Neutrophil (primary cell): ENCODE measurements around the gene RRP8.

Source experiments
- H3K27ac ChIP-seq: fragments of 200-600 bp; sonication (generic); 2 replicates; pipeline ENCODE4 v1.5.1; 2016; ENCODE audit warnings: mild to moderate bottlenecking, moderate library complexity
- H3K27me3 ChIP-seq: fragments of 200-600 bp; sonication (generic); 2 replicates; pipeline ENCODE4 v1.6.0; 2016; ENCODE audit warnings: mild to moderate bottlenecking
- H3K36me3 ChIP-seq: fragments of 200-600 bp; sonication (generic); 2 replicates; pipeline ENCODE4 v1.5.1; 2017
- H3K4me1 ChIP-seq, 2 experiments: fragments of 200-600 bp in 1 of 2; sonication (generic) in 1 of 2; 1 replicate in 1 of 2; 2 replicates in 1 of 2; pipeline versions ENCODE4 v1.5.1 to v1.6.1; 2013 to 2016; ENCODE audit warnings: low read depth in 1 of 2, low read length in 1 of 2, mild to moderate bottlenecking in 1 of 2, moderate library complexity in 1 of 2; ENCODE audit not compliant: control insufficient read depth in 1 of 2, insufficient read depth in 1 of 2
- H3K4me3 ChIP-seq, 2 experiments: fragments of 200-600 bp in 1 of 2; sonication (generic) in 1 of 2; 1 replicate in 1 of 2; 2 replicates in 1 of 2; pipeline ENCODE4 v1.5.1; 2013 to 2016; ENCODE audit warnings: low read depth in 1 of 2, low read length in 1 of 2, mild to moderate bottlenecking in 1 of 2, moderate library complexity in 1 of 2
- H3K9me3 ChIP-seq: fragments of 200-600 bp; sonication (generic); 2 replicates; pipeline ENCODE4 v1.5.1; 2016
- TF ChIP-seq, protein P1 (sequence below): fragments of 200-600 bp; sonication (generic); IDR thresholded peaks from 2 replicates; pipeline ENCODE4 v1.5.1; 2016; ENCODE audit warnings: antibody characterized with exemption

The RRP8 gene

GRCh38 chr11:6631361-6631890 lies 28.0 kb upstream of the RRP8 start:
- Histone ChIP-seq H3K9me3 (no peaks in the 10 kb centered on the region), H3K27ac (no peak overlapping the region), H3K4me1 (peaks cover 17% of the 10 kb centered on the region in 2 experiments), H3K27me3 (no peaks in the 10 kb centered on the region), H3K36me3 (no peaks in the 10 kb centered on the region), H3K4me3 (no peak overlapping the region)
- TF ChIP-seq, protein P1, sequence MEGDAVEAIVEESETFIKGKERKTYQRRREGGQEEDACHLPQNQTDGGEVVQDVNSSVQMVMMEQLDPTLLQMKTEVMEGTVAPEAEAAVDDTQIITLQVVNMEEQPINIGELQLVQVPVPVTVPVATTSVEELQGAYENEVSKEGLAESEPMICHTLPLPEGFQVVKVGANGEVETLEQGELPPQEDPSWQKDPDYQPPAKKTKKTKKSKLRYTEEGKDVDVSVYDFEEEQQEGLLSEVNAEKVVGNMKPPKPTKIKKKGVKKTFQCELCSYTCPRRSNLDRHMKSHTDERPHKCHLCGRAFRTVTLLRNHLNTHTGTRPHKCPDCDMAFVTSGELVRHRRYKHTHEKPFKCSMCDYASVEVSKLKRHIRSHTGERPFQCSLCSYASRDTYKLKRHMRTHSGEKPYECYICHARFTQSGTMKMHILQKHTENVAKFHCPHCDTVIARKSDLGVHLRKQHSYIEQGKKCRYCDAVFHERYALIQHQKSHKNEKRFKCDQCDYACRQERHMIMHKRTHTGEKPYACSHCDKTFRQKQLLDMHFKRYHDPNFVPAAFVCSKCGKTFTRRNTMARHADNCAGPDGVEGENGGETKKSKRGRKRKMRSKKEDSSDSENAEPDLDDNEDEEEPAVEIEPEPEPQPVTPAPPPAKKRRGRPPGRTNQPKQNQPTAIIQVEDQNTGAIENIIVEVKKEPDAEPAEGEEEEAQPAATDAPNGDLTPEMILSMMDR: no peak

DNA sequence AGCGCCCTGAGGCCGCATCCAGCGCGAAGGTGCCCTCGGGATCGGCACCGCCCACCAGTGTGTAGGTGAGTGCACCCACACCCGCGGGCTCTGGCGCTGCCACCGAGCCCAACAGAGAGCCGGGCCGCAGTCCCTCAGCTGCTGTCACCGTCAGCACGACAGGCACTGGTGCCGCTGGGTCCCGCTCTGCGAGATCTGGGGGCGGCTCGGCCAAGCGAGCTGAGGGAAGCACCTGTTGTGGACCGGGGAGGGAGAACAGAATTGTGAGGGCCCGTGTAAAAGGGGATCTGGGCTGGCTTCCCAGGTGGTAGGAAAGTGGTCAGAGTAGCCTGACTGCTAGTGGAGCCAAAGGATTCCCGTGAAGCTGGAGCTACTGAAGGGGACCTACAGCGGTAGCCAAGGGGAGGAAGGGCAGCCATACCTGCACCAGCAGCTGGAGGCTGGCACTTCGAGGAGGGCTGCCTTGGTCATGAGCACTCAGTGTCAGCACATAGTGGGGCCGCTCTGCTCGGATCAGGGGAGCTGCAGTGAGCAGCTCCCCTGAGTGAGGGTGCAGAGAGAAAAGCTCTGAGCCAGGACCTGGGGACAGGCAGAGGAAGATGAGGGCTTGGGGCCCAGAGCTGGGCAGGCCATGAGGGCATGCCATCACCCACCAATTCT lies 27.3 kb upstream of the RRP8 start:
- Histone ChIP-seq H3K27me3 (no peaks in the 10 kb centered on the region), H3K36me3 (no peaks in the 10 kb centered on the region), H3K27ac (no peak overlapping the region), H3K9me3 (no peaks in the 10 kb centered on the region), H3K4me3 (no peak overlapping the region), H3K4me1 (peaks cover 11% of the 10 kb centered on the region in 2 experiments)
- TF ChIP-seq, protein P1: no peak

DNA sequence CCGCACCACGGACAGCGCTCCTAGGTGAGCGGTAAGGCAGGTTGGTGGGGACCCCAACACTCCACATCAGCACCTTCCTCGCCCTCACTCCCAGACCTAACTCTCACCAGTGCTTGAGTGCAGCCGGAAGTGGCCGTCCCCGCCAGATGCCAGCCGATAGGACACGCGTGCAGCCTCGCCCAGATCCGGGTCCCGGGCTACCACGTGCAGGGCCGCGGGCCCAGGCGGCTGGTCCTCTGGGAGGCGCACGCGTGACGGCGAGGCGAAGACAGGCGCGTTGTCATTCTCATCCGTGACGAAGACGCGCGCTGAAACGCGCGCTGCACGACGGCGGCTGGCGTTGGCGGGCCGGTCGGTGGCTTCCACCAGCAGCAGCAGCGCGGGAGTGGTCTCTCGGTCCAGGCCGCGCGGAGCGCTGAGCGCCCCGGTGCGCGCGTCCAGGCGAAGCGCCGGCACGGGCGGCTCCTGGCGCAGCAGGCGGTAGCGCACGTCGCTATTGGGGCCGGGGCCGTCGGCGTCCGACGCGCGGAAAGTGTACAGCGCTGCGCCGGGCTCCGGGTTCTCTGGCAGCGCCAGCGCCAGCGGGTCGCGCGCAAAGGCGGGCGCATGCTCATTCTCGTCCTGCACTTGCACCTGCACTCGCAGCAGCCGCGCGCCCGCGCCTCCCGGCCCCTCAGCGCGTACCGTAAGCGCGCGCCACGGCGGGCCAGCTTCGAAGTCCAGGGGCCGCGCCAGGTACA lies 26.6 kb upstream of the RRP8 start:
- H3K9me3 ChIP-seq: no peaks in the 10 kb centered on the region
- no peaks in the 10 kb centered on the region for H3K36me3 ChIP-seq
- TF ChIP-seq, protein P1: no peak
- no peak overlapping the region for H3K27ac ChIP-seq
- no peak overlapping the region for H3K4me3 ChIP-seq
- H3K27me3 ChIP-seq: no peaks in the 10 kb centered on the region
- H3K4me1 ChIP-seq: peaks cover 4% of the 10 kb centered on the region in 2 experiments

DNA sequence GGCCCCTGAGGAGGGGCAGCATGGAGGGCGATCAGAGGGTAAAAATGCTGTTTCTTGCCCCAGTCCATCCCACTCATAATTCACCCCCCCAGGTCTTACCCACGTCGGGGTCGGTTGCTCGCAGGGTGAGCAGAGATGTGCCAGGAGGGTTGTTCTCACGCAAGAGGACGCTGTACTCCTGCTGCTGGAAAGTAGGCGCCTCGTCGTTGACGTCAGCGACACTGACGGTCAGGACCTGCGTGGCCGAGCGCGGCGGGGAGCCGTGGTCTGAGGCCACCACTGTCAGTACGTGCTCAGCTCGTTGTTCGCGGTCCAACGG lies 26.1 kb upstream of the RRP8 start:
- Histone ChIP-seq H3K36me3 (no peaks in the 10 kb centered on the region), H3K4me1 (no peaks in the 10 kb centered on the region), H3K27ac (no peak overlapping the region), H3K9me3 (no peaks in the 10 kb centered on the region), H3K4me3 (no peak overlapping the region), H3K27me3 (no peaks in the 10 kb centered on the region)
- TF ChIP-seq, protein P1: no peak

- no peaks in the 10 kb centered on the region for H3K4me1 ChIP-seq
- TF ChIP-seq, protein P1: no peak
- no peak overlapping the region for H3K4me3 ChIP-seq
- no peaks in the 10 kb centered on the region for H3K9me3 ChIP-seq
- H3K27ac ChIP-seq: no peak overlapping the region
- no peaks in the 10 kb centered on the region for H3K27me3 ChIP-seq
- no peaks in the 10 kb centered on the region for H3K36me3 ChIP-seq
These were observed 25.1 kb upstream of the RRP8 start for GRCh38 chr11:6628526-6628925.
